H9 (cell line): ENCODE measurements around the gene COL4A1. TPM values are rescaled to one million over a fixed set of nuclear protein-coding genes. Genes with fewer than 3 reads are reported as not detected.

Experiments
- DNase-seq: peaks from one replicate; pipeline ENCODE4 v3.0.0-alpha.2; 2017
- H2AFZ ChIP-seq: one replicate; pipeline ENCODE4 v1.6.1; 2013; ENCODE audit warnings: mild to moderate bottlenecking, low read length, control low read depth, moderate library complexity
- H2AK5ac ChIP-seq: 2 replicates; pipeline ENCODE4 v1.6.1; 2013; ENCODE audit warnings: low read length, control low read depth, mixed read lengths; ENCODE audit not compliant: insufficient read length
- H2BK120ac ChIP-seq: one replicate; pipeline ENCODE4 v1.6.1; 2013; ENCODE audit warnings: low read depth, mild to moderate bottlenecking, low read length, control low read depth, inconsistent platforms; ENCODE audit not compliant: poor library complexity, severe bottlenecking
- H2BK12ac ChIP-seq: 2 replicates; pipeline ENCODE4 v1.6.1; 2013; ENCODE audit warnings: low read length, control low read depth, mixed read lengths, low read depth; ENCODE audit not compliant: insufficient read length
- H2BK15ac ChIP-seq: 2 replicates; pipeline ENCODE4 v1.6.1; 2013; ENCODE audit warnings: low read depth, low read length, control low read depth
- H2BK20ac ChIP-seq: one replicate; pipeline ENCODE4 v1.6.1; 2013; ENCODE audit warnings: low read depth, mild to moderate bottlenecking, low read length, control low read depth, inconsistent platforms; ENCODE audit not compliant: poor library complexity, severe bottlenecking
- H2BK5ac ChIP-seq: 2 replicates; pipeline ENCODE4 v1.6.1; 2013; ENCODE audit warnings: low read length, control low read depth, mixed read lengths; ENCODE audit not compliant: insufficient read length
- H3K14ac ChIP-seq: 2 replicates; pipeline ENCODE4 v1.6.1; 2013; ENCODE audit warnings: low read length, control low read depth; ENCODE audit not compliant: insufficient read depth
- H3K18ac ChIP-seq: 2 replicates; pipeline ENCODE4 v1.6.1; 2013; ENCODE audit warnings: low read depth, mild to moderate bottlenecking, mixed read lengths, low read length, control low read depth; ENCODE audit not compliant: insufficient read length
- H3K23ac ChIP-seq: 2 replicates; pipeline ENCODE4 v1.6.1; 2013; ENCODE audit warnings: low read length, control low read depth, mixed read lengths, low read depth; ENCODE audit not compliant: insufficient read length
- H3K23me2 ChIP-seq: 2 replicates; pipeline ENCODE4 v1.6.1; 2013; ENCODE audit warnings: low read depth, mild to moderate bottlenecking, mixed read lengths, low read length, control low read depth; ENCODE audit not compliant: insufficient read length, poor library complexity, severe bottlenecking
- H3K27ac ChIP-seq: 2 replicates; pipeline ENCODE4 v1.5.1; 2013; ENCODE audit warnings: low read length, control low read depth, mixed read lengths, low read depth; ENCODE audit not compliant: insufficient read length
- H3K27me3 ChIP-seq: 2 replicates; pipeline ENCODE4 v1.6.1; 2013; ENCODE audit warnings: low read length, control low read depth, inconsistent platforms; ENCODE audit not compliant: insufficient read depth
- H3K4ac ChIP-seq: 2 replicates; pipeline ENCODE4 v1.6.1; 2013; ENCODE audit warnings: low read depth, mild to moderate bottlenecking, control low read depth, inconsistent platforms, low read length, moderate library complexity
- H3K4me1 ChIP-seq: 2 replicates; pipeline ENCODE4 v1.6.1; 2013; ENCODE audit warnings: low read length, control low read depth, inconsistent platforms; ENCODE audit not compliant: insufficient read depth
- H3K4me2 ChIP-seq: 2 replicates; pipeline ENCODE4 v1.6.1; 2013; ENCODE audit warnings: low read length, control low read depth, mixed read lengths; ENCODE audit not compliant: insufficient read length, insufficient read depth
- H3K56ac ChIP-seq: 2 replicates; pipeline ENCODE4 v1.6.1; 2013; ENCODE audit warnings: low read depth, mild to moderate bottlenecking, mixed read lengths, low read length, control low read depth; ENCODE audit not compliant: insufficient read length
- H3K79me1 ChIP-seq: 2 replicates; pipeline ENCODE4 v1.6.1; 2013; ENCODE audit warnings: low read depth, mild to moderate bottlenecking, moderate library complexity, low read length, control low read depth, inconsistent platforms; ENCODE audit not compliant: insufficient read depth, poor library complexity, severe bottlenecking
- H3K79me2 ChIP-seq: 2 replicates; pipeline ENCODE4 v1.6.1; 2013; ENCODE audit warnings: low read length, control low read depth, inconsistent platforms; ENCODE audit not compliant: insufficient read depth
- H3K9ac ChIP-seq: 2 replicates; pipeline ENCODE4 v1.6.1; 2013; ENCODE audit warnings: low read length, control low read depth, mixed read lengths; ENCODE audit not compliant: insufficient read length; ENCODE audit errors: extremely low read depth
- H3K9me3 ChIP-seq: one replicate; pipeline ENCODE4 v1.6.1; 2013; ENCODE audit warnings: low read depth, low read length, inconsistent platforms; ENCODE audit not compliant: control insufficient read depth
- H3T11ph ChIP-seq: one replicate; pipeline ENCODE4 v1.6.1; 2013; ENCODE audit warnings: mild to moderate bottlenecking, low read length, control low read depth, inconsistent platforms
- H4K20me1 ChIP-seq: one replicate; pipeline ENCODE4 v1.6.1; 2013; ENCODE audit not compliant: control insufficient read depth, insufficient read length, insufficient read depth
- H4K5ac ChIP-seq: 2 replicates; pipeline ENCODE4 v1.6.1; 2013; ENCODE audit warnings: low read depth, mild to moderate bottlenecking, mixed read lengths, low read length, control low read depth; ENCODE audit not compliant: insufficient read length
- H4K8ac ChIP-seq: replicated peaks from 2 replicates; pipeline ENCODE4 v1.6.1; 2013; ENCODE audit warnings: low read length, control low read depth, mixed read lengths, low read depth; ENCODE audit not compliant: insufficient read length
- H4K91ac ChIP-seq: 2 replicates; pipeline ENCODE4 v1.6.1; 2013; ENCODE audit warnings: low read depth, mild to moderate bottlenecking, moderate library complexity, mixed read lengths, low read length, control low read depth; ENCODE audit not compliant: insufficient read length
- H3K27ac Mint-ChIP-seq, 3 experiments: 2 replicates in 2 of 3; 3 replicates in 1 of 3; pipeline ENCODE4 v1.8.0; 2020 to 2021; ENCODE audit warnings: mixed read lengths in 3 of 3, mild to moderate bottlenecking in 1 of 3, moderate library complexity in 1 of 3
- H3K27me3 Mint-ChIP-seq: 2 replicates; pipeline ENCODE4 v1.8.0; 2021; ENCODE audit warnings: low read depth, mild to moderate bottlenecking, moderate library complexity, mixed read lengths
- H3K36me3 Mint-ChIP-seq, 3 experiments: 2 replicates in 2 of 3; 3 replicates in 1 of 3; pipeline ENCODE4 v1.8.0; 2020 to 2021; ENCODE audit warnings: low read depth in 3 of 3, mixed read lengths in 3 of 3; ENCODE audit not compliant: insufficient read depth in 1 of 3
- H3K4me1 Mint-ChIP-seq, 2 experiments: 2 replicates each; pipeline ENCODE4 v1.8.0; 2020; ENCODE audit warnings: mixed read lengths in 2 of 2
- H3K4me3 Mint-ChIP-seq, 2 experiments: 2 replicates in 1 of 2; 3 replicates in 1 of 2; pipeline ENCODE4 v1.8.0; 2020 to 2021; ENCODE audit warnings: mild to moderate bottlenecking in 2 of 2, mixed read lengths in 2 of 2, moderate library complexity in 1 of 2
- H3K9me3 Mint-ChIP-seq, 2 experiments: 2 replicates in 1 of 2; 3 replicates in 1 of 2; pipeline ENCODE4 v1.8.0; 2020; ENCODE audit warnings: mild to moderate bottlenecking in 2 of 2, mixed read lengths in 2 of 2, moderate library complexity in 1 of 2
- WGBS: extraction: QIAGEN DNeasy Blood & Tissue Kit; methylation state at CpG from one replicate; pipeline ENCODE4 v1.1.7; 2013; ENCODE audit warnings: missing lambda C conversion rate, low lambda C conversion rate, mixed read lengths; ENCODE audit not compliant: insufficient read length; ENCODE audit errors: extremely low coverage; 5-methylcytosine and 5-hydroxymethylcytosine counted together
- total RNA-seq: library from RNA; stranded (reverse); gene quantifications from 2 replicates; pipeline ENCODE4 v1.2.1, GENCODE V29; 2021
- TF ChIP-seq, protein P1 (sequence below): fragments of 200-600 bp; sonication (generic); conservative IDR thresholded peaks from 3 replicates; pipeline ENCODE4 v1.8.0; 2021; ENCODE audit warnings: antibody characterized with exemption, mild to moderate bottlenecking

Gene COL4A1
- total RNA-seq, 1 experiment from 2014 or later: 73.1 TPM

DNA sequence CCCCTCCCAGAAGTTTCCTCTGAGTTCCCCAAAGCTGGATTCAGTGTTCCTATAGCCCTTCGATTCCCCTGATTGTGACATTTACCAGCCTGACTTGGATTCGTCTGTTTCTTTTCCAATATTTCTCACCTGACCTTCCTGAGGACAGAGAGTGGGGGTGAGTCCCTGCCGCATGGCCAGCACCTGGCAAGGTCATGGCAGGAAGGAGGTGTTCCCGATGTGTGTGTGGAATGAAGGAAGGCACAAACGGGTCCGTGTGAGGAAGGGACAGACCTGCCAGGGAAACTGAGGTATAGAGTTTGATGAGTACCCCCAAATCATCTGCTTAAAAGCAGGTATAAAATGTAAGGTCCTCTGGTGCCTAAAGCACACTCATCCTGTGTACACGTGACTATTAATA, 3.3 kb downstream of the COL4A1 start:
- TF ChIP-seq, protein P1, sequence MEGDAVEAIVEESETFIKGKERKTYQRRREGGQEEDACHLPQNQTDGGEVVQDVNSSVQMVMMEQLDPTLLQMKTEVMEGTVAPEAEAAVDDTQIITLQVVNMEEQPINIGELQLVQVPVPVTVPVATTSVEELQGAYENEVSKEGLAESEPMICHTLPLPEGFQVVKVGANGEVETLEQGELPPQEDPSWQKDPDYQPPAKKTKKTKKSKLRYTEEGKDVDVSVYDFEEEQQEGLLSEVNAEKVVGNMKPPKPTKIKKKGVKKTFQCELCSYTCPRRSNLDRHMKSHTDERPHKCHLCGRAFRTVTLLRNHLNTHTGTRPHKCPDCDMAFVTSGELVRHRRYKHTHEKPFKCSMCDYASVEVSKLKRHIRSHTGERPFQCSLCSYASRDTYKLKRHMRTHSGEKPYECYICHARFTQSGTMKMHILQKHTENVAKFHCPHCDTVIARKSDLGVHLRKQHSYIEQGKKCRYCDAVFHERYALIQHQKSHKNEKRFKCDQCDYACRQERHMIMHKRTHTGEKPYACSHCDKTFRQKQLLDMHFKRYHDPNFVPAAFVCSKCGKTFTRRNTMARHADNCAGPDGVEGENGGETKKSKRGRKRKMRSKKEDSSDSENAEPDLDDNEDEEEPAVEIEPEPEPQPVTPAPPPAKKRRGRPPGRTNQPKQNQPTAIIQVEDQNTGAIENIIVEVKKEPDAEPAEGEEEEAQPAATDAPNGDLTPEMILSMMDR: no peak
- no peak overlapping the region for H2BK12ac ChIP-seq
- no peaks in the 10 kb centered on the region; the same call in 1 of the 2 replicates for H3K4me1 ChIP-seq
- H3T11ph ChIP-seq: no peak overlapping the region
- no peak overlapping the region for H4K8ac ChIP-seq
- no peak overlapping the region for H2BK20ac ChIP-seq
- no peak overlapping the region for H3K9ac ChIP-seq
- no peak overlapping the region for H2BK15ac ChIP-seq
- no peak for DNase-seq
- no peaks in the 10 kb centered on the region; a peak in 1 of 5 replicates for H3K9me3 Mint-ChIP-seq
- peaks cover 2% of the 10 kb centered on the region; the same call in 1 of the 2 replicates for H3K79me2 ChIP-seq
- no peaks in the 10 kb centered on the region for H4K20me1 ChIP-seq
- H4K91ac ChIP-seq: no peak overlapping the region
- H3K23ac ChIP-seq: no peak overlapping the region
- H3K4me2 ChIP-seq: no peak overlapping the region
- H3K18ac ChIP-seq: no peak overlapping the region
- no peak overlapping the region for H3K56ac ChIP-seq
- H3K4ac ChIP-seq: no peak overlapping the region
- no peak overlapping the region for H2AFZ ChIP-seq
- no CpG with 5 or more reads among the region's 7 CpGs for WGBS
- peaks cover 13% of the 10 kb centered on the region for H3K23me2 ChIP-seq
- H3K36me3 Mint-ChIP-seq: peaks cover 0 to 6% (median 2%) of the 10 kb centered on the region in 3 experiments; a peak in 6 of 7 replicates
- no peak overlapping the region for H3K14ac ChIP-seq
- no peaks in the 10 kb centered on the region for H3K79me1 ChIP-seq
- no peak overlapping the region for H3K4me3 Mint-ChIP-seq
- no peak overlapping the region for H4K5ac ChIP-seq
- no peaks in the 10 kb centered on the region for H3K9me3 ChIP-seq
- H3K27me3 Mint-ChIP-seq: peaks cover 33% of the 10 kb centered on the region
- H2BK5ac ChIP-seq: no peak overlapping the region
- H2AK5ac ChIP-seq: no peak overlapping the region
- no peak overlapping the region for H3K27ac Mint-ChIP-seq
- no peaks in the 10 kb centered on the region; the same call in 1 of the 2 replicates for H3K27me3 ChIP-seq
- no peak overlapping the region for H2BK120ac ChIP-seq
- peaks cover 40 to 45% of the 10 kb centered on the region in 2 experiments for H3K4me1 Mint-ChIP-seq
- no peak overlapping the region for H3K27ac ChIP-seq
